ENCODE data around the gene COL4A6.
"Not testable (repeated sequence)": the region's sequence is repeated elsewhere in the genome, so short reads cannot be mapped to it uniquely, and the experiment has no call there.

Gene COL4A6

GRCh38 chrX:108438110-108438623, at the start of gene COL4A6:
Gene COL4A6, minus strand, starts transcription at chrX:108438422. Its CDS starts 226 bp downstream, at chrX:108438196.
- DNase-seq, result no peak

GRCh38 chrX:108485960-108486359, 47.7 kb upstream of the COL4A6 start:
- no peak for DNase-seq

DNA sequence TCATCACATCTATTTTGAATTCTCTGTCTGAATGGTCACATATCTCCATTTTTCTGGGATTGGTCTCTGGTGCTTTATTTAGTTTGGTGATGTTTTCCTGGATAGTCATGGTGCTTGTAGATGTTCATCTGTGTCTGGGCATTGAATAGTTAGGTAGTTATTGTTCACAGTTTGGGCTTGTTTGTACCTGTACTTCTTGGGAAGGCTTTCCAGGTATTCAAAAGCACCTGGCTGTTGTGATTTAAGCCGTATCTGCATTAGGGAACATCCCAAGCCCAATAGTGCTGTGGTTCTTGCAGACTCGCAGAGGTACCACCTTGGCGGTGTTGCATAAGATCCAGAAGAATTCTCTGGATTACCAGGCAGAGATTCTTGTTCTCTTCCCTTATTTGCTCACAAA, 46.0 kb upstream of the COL4A6 start:
- DNase-seq, result no peak

- DNase-seq, result not testable (repeated sequence)
Measured at GRCh38 chrX:108481528-108481927, 43.3 kb upstream of the COL4A6 start.

DNA sequence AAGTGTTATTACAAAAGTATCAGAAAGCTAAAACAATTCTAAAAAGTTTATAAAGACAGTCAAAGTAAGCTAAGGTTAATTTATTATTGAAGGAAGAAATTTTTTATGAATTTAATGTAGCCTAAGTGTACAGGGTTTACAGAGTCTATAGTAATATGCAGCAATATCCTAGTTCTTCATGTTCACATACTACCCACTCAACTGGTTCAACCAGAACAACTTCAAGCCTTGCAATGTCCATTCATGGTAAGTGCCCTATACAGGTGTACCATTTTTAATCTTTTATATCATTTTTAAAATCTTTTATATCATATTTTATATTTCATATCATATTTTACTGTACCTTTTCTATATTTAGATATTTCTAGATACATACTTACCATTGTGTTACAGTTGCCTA, 35.8 kb upstream of the COL4A6 start:
- no peak for DNase-seq

DNA sequence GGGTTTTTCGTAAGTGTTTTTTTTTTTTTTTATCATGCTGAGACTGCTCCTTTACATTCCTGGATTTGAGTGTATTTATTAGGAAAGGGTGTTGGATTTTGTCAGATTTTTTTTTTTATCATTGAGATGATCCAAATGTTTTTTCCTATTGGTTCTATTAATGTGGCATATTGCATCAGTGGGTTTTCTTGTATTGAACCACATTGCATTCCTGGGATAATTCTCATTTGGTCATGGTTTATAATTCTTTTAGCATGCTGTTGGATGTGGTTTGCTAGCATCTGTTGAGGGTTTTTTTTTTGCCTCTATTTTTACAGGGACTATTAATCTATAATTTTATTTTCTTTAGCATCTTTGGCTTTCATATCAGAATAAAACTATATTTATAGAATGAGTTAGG, 30.3 kb upstream of the COL4A6 start:
- no peak for DNase-seq

GRCh38 chrX:108464604-108465003, 26.4 kb upstream of the COL4A6 start:
- no peak for DNase-seq

- DNase-seq, result no peak
Measured at GRCh38 chrX:108456971-108457477, 18.8 kb upstream of the COL4A6 start.

- DNase-seq, result no peak
Measured at GRCh38 chrX:108453841-108454240, 15.6 kb upstream of the COL4A6 start.

GRCh38 chrX:108447303-108447702, 9.1 kb upstream of the COL4A6 start:
- DNase-seq, result no peak

DNA sequence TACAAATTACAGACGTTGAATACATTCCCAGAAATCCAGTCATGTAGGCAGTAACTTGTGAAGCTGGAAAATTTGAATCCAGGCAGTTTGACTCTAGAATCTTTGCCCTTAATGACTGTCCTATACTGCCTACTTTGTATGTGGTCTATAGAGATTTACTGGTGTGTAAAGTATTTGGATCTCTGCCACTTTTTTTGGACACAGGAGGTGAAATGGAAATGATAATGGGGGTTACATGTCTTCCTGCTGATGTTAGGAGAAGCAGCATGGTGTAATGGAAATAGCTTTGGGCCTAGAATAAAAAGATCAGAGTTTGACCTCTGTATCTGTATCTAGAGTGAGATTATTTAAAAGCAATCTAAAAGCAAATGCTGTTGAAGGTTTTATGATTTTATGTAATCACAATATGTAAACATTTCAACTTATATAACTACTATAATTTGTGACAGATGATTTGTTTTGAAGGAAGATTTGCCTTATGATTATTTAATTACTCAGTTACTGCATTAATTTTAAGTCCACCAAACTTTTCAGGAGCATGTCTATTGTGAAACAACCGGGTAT, 4.8 kb upstream of the COL4A6 start:
- peak; percentile 66 for DNase-seq

- DNase-seq, result peak; percentile 41
Measured at GRCh38 chrX:108439961-108440696, 1.9 kb upstream of the COL4A6 start.

DNA sequence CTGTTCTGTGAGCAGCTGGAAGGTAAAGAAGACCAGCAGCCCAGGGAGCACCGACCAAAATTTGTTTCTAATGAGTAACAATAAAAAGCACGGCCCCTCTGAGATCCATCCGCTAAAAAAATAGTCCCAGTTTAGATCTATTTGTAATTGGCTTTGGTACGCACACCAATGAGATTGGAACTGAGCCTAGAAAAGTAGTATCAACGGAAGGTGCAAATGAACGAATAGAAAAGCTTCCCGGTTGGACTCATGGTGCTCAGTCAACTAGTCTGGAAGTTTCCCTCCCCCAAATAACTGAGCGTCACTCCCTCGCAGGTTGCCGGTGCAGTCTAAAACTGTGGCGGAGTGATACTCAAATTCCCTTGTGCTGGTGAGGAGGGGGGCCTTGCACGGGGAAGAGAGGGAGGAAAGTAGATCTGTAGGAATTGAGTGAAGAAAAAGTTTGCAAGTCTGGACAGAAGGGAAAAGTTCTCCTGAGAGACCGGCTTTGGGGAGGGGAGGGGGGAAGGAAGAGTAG, 1.3 kb upstream of the COL4A6 start, which contains the start of gene COL4A5:
TSS of gene COL4A5 (plus strand) at position 413 of the 517 bp plus-strand sequence. CDS start 288 bp downstream, outside the sequence.
- DNase-seq, result peak; percentile 85

GRCh38 chrX:108437349-108438109, 693 bp downstream of the COL4A6 start:
- DNase-seq, result no peak

DNA sequence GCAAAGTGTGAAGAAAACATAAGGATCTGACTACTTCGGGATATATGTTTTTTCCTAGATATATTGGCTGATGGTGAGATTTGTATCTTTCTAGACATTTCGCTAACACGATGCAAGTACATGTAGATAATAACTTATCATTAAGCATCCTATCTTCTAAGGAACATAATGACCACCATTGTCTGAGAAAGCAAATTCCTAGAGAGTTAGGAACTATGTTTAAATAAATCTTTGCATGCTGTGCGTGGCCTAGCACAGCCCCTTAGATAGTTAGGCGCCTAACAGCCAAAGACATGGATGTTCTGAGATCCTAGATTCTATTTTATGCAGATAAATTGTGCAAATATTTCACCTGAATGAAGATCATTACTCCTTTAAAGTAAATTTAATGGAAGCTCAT, 3.0 kb downstream of the COL4A6 start:
- DNase-seq, result no peak

- peak; percentile 1 for DNase-seq
Measured at GRCh38 chrX:108426262-108426661, 12.0 kb downstream of the COL4A6 start.

GRCh38 chrX:108420481-108420880, 17.7 kb downstream of the COL4A6 start:
- DNase-seq, result peak; percentile 25

DNA sequence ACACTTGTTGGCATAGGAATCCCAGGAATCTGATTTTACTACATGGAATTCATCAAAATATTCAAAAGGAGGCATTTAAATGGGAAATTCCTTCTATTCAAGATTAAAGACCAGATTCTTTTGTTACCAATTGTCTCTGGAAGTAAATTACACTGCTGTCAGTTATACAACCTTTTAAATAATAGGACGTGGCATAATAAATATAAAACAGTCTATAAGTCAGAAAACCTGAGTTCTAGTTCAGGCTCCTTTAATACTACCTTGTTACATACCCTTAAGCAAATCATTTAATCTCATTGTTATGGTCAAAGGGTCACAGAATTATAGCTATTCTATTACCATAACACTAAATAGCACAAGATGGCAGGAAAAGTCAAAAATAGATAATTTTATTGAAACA, 18.8 kb downstream of the COL4A6 start:
- no peak for DNase-seq

DNA sequence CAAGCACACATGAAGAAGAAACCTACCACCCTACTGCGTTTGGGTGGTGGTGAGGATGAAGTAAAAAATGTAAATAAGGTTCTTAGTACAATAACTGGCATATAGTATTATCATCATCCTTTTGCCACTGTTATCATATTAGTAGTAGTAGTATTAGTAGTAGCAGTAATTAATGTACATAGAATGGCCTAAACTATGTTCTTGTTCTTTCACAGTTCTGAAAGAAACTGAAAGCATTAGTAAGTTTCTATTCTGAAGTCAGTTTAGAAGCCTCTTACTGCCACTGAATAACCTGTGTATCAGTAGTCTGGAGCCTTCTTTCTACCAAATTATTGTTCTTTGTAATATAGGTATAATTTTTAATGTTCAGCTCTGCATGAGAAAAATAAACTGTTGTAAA, 21.0 kb downstream of the COL4A6 start:
- DNase-seq, result no peak

- DNase-seq, result no peak
Measured at GRCh38 chrX:108415891-108416290, 22.3 kb downstream of the COL4A6 start.

- no peak for DNase-seq
Measured at GRCh38 chrX:108415146-108415545, 23.1 kb downstream of the COL4A6 start.

GRCh38 chrX:108412783-108413182, 25.4 kb downstream of the COL4A6 start:
- no peak for DNase-seq
